Smooth muscle cell of the coronary artery (primary cell): ENCODE measurements around the gene BRCA2. TPM values are rescaled to one million over a fixed set of nuclear protein-coding genes. Genes with fewer than 3 reads are reported as not detected.

ENCODE experiments used
- total RNA-seq: library from RNA; depleted of rRNA; stranded (reverse); fragments of >200 nt; gene quantifications from 2 replicates; pipeline ENCODE4 v1.2.3, GENCODE V29; 2014; ENCODE audit warnings: low replicate concordance

BRCA2 gene
- total RNA-seq, result 1.1 and 1.7 TPM in 2 replicates

GRCh38 chr13:32315238-32316027, at the start of gene BRCA2, which contains the start of gene ZAR1L:
TSS of gene BRCA2 (plus strand) at chr13:32315508. CDS start at chr13:32316461, 953 bp downstream.
TSS of gene ZAR1L (minus strand) at chr13:32315363. CDS start at chr13:32311925, 3,438 bp downstream.

GRCh38 chr13:32427852-32428580, 112.7 kb downstream of the BRCA2 start, which contains the start of gene N4BP2L1:
TSS of gene N4BP2L1 (minus strand) at chr13:32428130. CDS start at chr13:32428082, 48 bp downstream.

Other genes with a start within 250 kb of the BRCA2 start
- not detected in 2 replicates for gene ZAR1L, start 145 bp upstream of the BRCA2 start, total RNA-seq
- 0.83 and 3.3 TPM in 2 replicates for gene N4BP2L1, start 112.6 kb downstream of the BRCA2 start, total RNA-seq
- gene N4BP2L2, start 223.3 kb downstream of the BRCA2 start, total RNA-seq, result 60.3 and 85.3 TPM in 2 replicates